Measurements from ENCODE around the gene PINLYP.

PINLYP gene

GRCh38 chr19:43572171-43572588, 3.4 kb upstream of the PINLYP start:
- no peak overlapping the region for H2AFZ ChIP-seq (ENCODE audit: low read depth)
- no peaks in the 10 kb centered on the region; the same call in 1 of the 2 replicates for H3K27me3 ChIP-seq (ENCODE audit: insufficient read depth, low read depth)
- H4K20me1 ChIP-seq (ENCODE audit: insufficient read depth) = no peaks in the 10 kb centered on the region
- H3K9ac ChIP-seq = no peak overlapping the region
- no peak overlapping the region for H3K27ac ChIP-seq
- H3K4me3 ChIP-seq (IDR thresholded peaks at IDR 0.05; ENCODE audit: insufficient read depth, low read depth, low read length) = no peak overlapping the region
- H3K79me2 ChIP-seq (ENCODE audit: insufficient read depth, low read depth) = peaks cover 8% of the 10 kb centered on the region; the same call in 1 of the 2 replicates
- H3K4me1 ChIP-seq (ENCODE audit: low read depth, poor library complexity, severe bottlenecking) = peaks cover 23% of the 10 kb centered on the region
- H3K4me2 ChIP-seq = no peak overlapping the region
- no peaks in the 10 kb centered on the region for H3K36me3 ChIP-seq (ENCODE audit: insufficient read depth)
- TF ChIP-seq CTCF (conservative IDR thresholded peaks at IDR 0.05; ENCODE audit: low read depth, low read length) = no peak

GRCh38 chr19:43574424-43575155, 1.0 kb upstream of the PINLYP start:
- no peak for TF ChIP-seq CTCF (conservative IDR thresholded peaks at IDR 0.05; ENCODE audit: low read depth, low read length)
- H2AFZ ChIP-seq (ENCODE audit: low read depth) = peak overlapping the region; percentile 94
- peaks cover 22% of the 10 kb centered on the region for H3K4me1 ChIP-seq (ENCODE audit: low read depth, poor library complexity, severe bottlenecking)
- peak overlapping the region; percentile 70 for H3K27ac ChIP-seq
- no peaks in the 10 kb centered on the region for H3K36me3 ChIP-seq (ENCODE audit: insufficient read depth)
- peaks cover 7% of the 10 kb centered on the region; the same call in 1 of the 2 replicates for H3K79me2 ChIP-seq (ENCODE audit: insufficient read depth, low read depth)
- no peaks in the 10 kb centered on the region for H4K20me1 ChIP-seq (ENCODE audit: insufficient read depth)
- peak overlapping the region; percentile 88 for H3K9ac ChIP-seq
- peak overlapping the region; percentile 74 for H3K4me2 ChIP-seq
- no peaks in the 10 kb centered on the region; the same call in 1 of the 2 replicates for H3K27me3 ChIP-seq (ENCODE audit: insufficient read depth, low read depth)
- peak overlapping the region; percentile 82 for H3K4me3 ChIP-seq (IDR thresholded peaks at IDR 0.05; ENCODE audit: insufficient read depth, low read depth, low read length)

- peaks cover 4% of the 10 kb centered on the region; the same call in 1 of the 2 replicates for H3K79me2 ChIP-seq (ENCODE audit: insufficient read depth, low read depth)
- TF ChIP-seq CTCF (conservative IDR thresholded peaks at IDR 0.05; ENCODE audit: low read depth, low read length) = no peak
- H3K9ac ChIP-seq = peak overlapping the region; percentile 35; the same call in 1 of the 2 replicates
- peak overlapping the region; percentile 88 for H2AFZ ChIP-seq (ENCODE audit: low read depth)
- H3K4me1 ChIP-seq (ENCODE audit: low read depth, poor library complexity, severe bottlenecking) = peaks cover 11% of the 10 kb centered on the region
- H4K20me1 ChIP-seq (ENCODE audit: insufficient read depth) = no peaks in the 10 kb centered on the region
- peak overlapping the region; percentile 22; the same call in 1 of the 2 replicates for H3K27ac ChIP-seq
- H3K27me3 ChIP-seq (ENCODE audit: insufficient read depth, low read depth) = no peaks in the 10 kb centered on the region; the same call in 1 of the 2 replicates
- peak overlapping the region; percentile 84 for H3K4me2 ChIP-seq
- no peak overlapping the region for H3K4me3 ChIP-seq (IDR thresholded peaks at IDR 0.05; ENCODE audit: insufficient read depth, low read depth, low read length)
- no peaks in the 10 kb centered on the region for H3K36me3 ChIP-seq (ENCODE audit: insufficient read depth)
Measured at GRCh38 chr19:43575955-43576878, 616 bp downstream of the PINLYP start.

- H3K36me3 ChIP-seq (ENCODE audit: insufficient read depth) = no peaks in the 10 kb centered on the region
- H3K27me3 ChIP-seq (ENCODE audit: insufficient read depth, low read depth) = no peaks in the 10 kb centered on the region; the same call in 1 of the 2 replicates
- H3K4me3 ChIP-seq (IDR thresholded peaks at IDR 0.05; ENCODE audit: insufficient read depth, low read depth, low read length) = no peak overlapping the region
- TF ChIP-seq CTCF (conservative IDR thresholded peaks at IDR 0.05; ENCODE audit: low read depth, low read length) = no peak
- no peak overlapping the region for H3K9ac ChIP-seq
- no peak overlapping the region for H2AFZ ChIP-seq (ENCODE audit: low read depth)
- H4K20me1 ChIP-seq (ENCODE audit: insufficient read depth) = no peaks in the 10 kb centered on the region
- H3K4me2 ChIP-seq = no peak overlapping the region
- H3K27ac ChIP-seq = no peak overlapping the region
- peaks cover 4% of the 10 kb centered on the region; the same call in 1 of the 2 replicates for H3K79me2 ChIP-seq (ENCODE audit: insufficient read depth, low read depth)
- H3K4me1 ChIP-seq (ENCODE audit: low read depth, poor library complexity, severe bottlenecking) = peaks cover 11% of the 10 kb centered on the region
Measured at GRCh38 chr19:43578787-43579186, 3.2 kb downstream of the PINLYP start.

Measured in KMS-11 (cell line).